ENCODE data around the gene RABEP2. TPM values are rescaled to one million over a fixed set of nuclear protein-coding genes. Genes with fewer than 3 reads are reported as not detected.

The RABEP2 gene
- total RNA-seq, 2 experiments from 2014 or later = 15.4 to 17.0 TPM

Other genes starting within 250 kb of the RABEP2 start
- 100 to 1,000 TPM; 793 to 795 TPM for gene EIF3C, start 213.8 kb downstream of the RABEP2 start, total RNA-seq
- 1 to 10 TPM in 1 of 2 experiments, under 1 TPM in 1; 0.67 to 2.3 TPM for gene NPIPB9, start 173.5 kb downstream of the RABEP2 start, total RNA-seq
- 100 to 1,000 TPM; 253 to 260 TPM for gene ATXN2L, start 102.2 kb downstream of the RABEP2 start, total RNA-seq
- 100 to 1,000 TPM; 364 TPM for gene TUFM, start 78.9 kb downstream of the RABEP2 start, total RNA-seq
- 10 to 100 TPM; 39.4 to 46.2 TPM for gene SH2B1, start 61.4 kb downstream of the RABEP2 start, total RNA-seq
- 1 to 10 TPM; 1.2 to 1.7 TPM for gene ATP2A1, start 46.8 kb downstream of the RABEP2 start, total RNA-seq
- under 1 TPM in 1 of 2 experiments, not detected in 1; 0.34 TPM for gene CD19, start 6.7 kb upstream of the RABEP2 start, total RNA-seq
- gene NFATC2IP, start 25.7 kb upstream of the RABEP2 start, total RNA-seq = 10 to 100 TPM; 79.8 to 85.0 TPM
- gene SPNS1, start 49.5 kb upstream of the RABEP2 start, total RNA-seq = 10 to 100 TPM; 28.5 to 29.0 TPM
- 100 to 1,000 TPM; 175 to 177 TPM for gene LAT, start 59.8 kb upstream of the RABEP2 start, total RNA-seq

Measured in activated CD8-positive, alpha-beta memory T cell treated with anti-CD3 and anti-CD28 coated beads for 36 hours (primary cell).